ENCODE results near the gene CCL25. TPM values are rescaled to one million over a fixed set of nuclear protein-coding genes. Genes with fewer than 3 reads are reported as not detected.

Gene CCL25
- total RNA-seq, 4 donors from 2014 or later = not detected

GRCh38 chr19:8079988-8080387 lies 27.4 kb downstream of the CCL25 start:
- 94% methylated on average over 3 of the region's 6 CpGs for WGBS
- H3K27ac ChIP-seq (replicated peaks in 1 of 4) = no peak overlapping the region

GRCh38 chr19:8080832-8081231 lies 28.3 kb downstream of the CCL25 start:
- no peak for TF ChIP-seq CTCF (IDR thresholded peaks at IDR 0.05)
- TF ChIP-seq POLR2A (IDR thresholded peaks at IDR 0.05; ENCODE audit: low read depth) = no peak
- TF ChIP-seq EP300 (IDR thresholded peaks at IDR 0.05) = no peak
- TF ChIP-seq POLR2AphosphoS5 (IDR thresholded peaks at IDR 0.05) = no peak
- 93% methylated on average over 12 of the region's 12 CpGs for WGBS
- Histone ChIP-seq H3K4me3 (no peak overlapping the region), H3K9me3 (no peaks in the 10 kb centered on the region), H3K27me3 (peaks cover 0 to 7% (median 0%) of the 10 kb centered on the region in 4 donors), H3K27ac (replicated peaks in 1 of 4) (no peak overlapping the region), H3K4me1 (no peaks in the 10 kb centered on the region), H3K36me3 (no peaks in the 10 kb centered on the region)
- no peak for DNase-seq (ENCODE audit: extremely low spot score)
- intact Hi-C loops (cut with DNase I) = no loop called here

More at GRCh38 chr19:8079988-8080387, 27.4 kb downstream of the CCL25 start:
- H3K4me1 ChIP-seq = no peaks in the 10 kb centered on the region
- H3K4me3 ChIP-seq = no peak overlapping the region
- intact Hi-C loops (cut with DNase I) = no loop called here
- no peaks in the 10 kb centered on the region for H3K36me3 ChIP-seq
- H3K9me3 ChIP-seq = no peaks in the 10 kb centered on the region
- DNase-seq (ENCODE audit: extremely low spot score) = no peak
- H3K27me3 ChIP-seq = no peaks in the 10 kb centered on the region
- TF ChIP-seq CTCF (IDR thresholded peaks at IDR 0.05) = no peak
- TF ChIP-seq EP300 (IDR thresholded peaks at IDR 0.05) = no peak
- no peak for TF ChIP-seq POLR2AphosphoS5 (IDR thresholded peaks at IDR 0.05)
- TF ChIP-seq POLR2A (IDR thresholded peaks at IDR 0.05; ENCODE audit: low read depth) = no peak

DNA sequence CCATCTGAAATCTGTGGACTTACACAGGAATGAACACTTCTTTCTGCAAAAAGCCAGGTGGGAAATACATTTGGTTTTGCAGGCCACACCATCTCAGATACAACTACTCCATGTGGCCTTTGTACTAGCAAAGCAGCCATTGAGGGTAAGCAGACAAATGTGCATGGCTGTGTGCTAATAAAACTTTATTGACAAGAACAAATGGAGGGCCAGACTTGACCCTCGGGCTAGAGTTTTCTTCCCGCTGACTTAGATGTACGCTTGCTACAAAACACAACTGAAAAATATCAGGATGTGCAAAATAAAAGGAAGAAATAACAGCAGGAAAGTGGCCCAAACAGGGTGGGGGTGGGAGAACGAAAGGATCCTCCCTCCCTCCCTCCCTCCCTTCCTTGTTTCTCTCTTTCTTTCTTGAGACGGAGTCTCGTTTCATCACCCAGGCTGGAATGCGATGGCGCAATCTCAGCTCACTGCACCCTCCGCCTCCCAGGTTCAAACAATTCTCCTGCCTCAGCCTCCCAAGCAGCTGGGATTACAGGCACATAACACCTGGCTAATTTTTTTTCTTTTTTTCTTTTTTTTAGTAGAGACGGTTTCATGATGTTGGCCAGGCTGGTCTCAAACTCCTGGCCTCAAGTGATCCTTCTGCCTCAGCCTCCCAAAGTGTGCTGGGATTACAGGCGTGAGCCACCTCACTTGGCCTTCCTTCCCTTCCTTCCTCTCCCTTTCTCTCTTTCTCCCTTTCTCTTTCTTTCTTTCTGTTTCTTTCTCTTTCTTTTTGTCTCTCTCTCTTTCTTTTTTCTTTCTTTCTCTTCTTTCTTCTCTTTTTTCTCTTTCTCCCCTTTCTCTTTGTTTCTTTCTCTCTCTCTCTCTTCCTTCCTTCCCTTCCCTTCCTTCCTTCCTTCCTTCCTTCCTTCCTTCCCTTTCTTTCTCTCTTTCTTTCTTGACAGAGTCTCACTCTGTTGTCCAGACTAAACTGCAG lies 29.3 kb downstream of the CCL25 start:
- Histone ChIP-seq H3K4me3 (no peak overlapping the region), H3K27me3 (peaks cover 0 to 14% (median 0%) of the 10 kb centered on the region in 4 donors), H3K9me3 (no peaks in the 10 kb centered on the region), H3K36me3 (no peaks in the 10 kb centered on the region), H3K27ac (replicated peaks in 1 of 4) (no peak overlapping the region), H3K4me1 (no peaks in the 10 kb centered on the region)
- WGBS = 83% methylated on average over 11 of the region's 11 CpGs
- intact Hi-C loops (cut with DNase I) = no loop called here
- no peak for DNase-seq (ENCODE audit: extremely low spot score)
- TF ChIP-seq POLR2AphosphoS5 (IDR thresholded peaks at IDR 0.05) = no peak
- TF ChIP-seq CTCF (IDR thresholded peaks at IDR 0.05) = no peak

DNA sequence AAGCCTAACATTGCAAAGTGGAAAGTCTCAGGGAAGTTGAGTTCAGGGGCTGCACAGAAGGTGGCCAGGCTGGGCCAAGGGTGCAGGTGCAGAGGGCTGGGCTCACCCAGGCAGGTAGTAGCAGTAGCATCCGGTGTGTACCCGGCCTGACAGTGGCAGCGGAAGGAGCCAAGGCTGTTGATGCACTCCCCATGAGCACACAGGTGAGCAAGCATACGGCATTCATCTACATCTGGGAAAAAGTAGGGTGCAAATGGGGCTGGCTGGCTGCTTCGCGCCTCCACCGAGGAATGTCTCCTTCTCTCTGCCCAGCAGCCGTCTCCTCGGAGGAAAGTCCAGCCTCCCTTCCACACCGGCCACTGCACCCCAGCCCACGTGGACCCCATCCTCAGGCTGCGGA lies 30.6 kb downstream of the CCL25 start:
- Histone ChIP-seq H3K4me1 (no peaks in the 10 kb centered on the region), H3K36me3 (no peaks in the 10 kb centered on the region), H3K9me3 (no peaks in the 10 kb centered on the region), H3K4me3 (no peak overlapping the region), H3K27ac (replicated peaks in 1 of 4) (no peak overlapping the region), H3K27me3 (peaks cover 0 to 20% (median 0%) of the 10 kb centered on the region in 4 donors)
- WGBS = 84% methylated on average over 11 of the region's 12 CpGs
- DNase-seq (ENCODE audit: extremely low spot score) = no peak
- intact Hi-C loops (cut with DNase I) = no loop called here
- TF ChIP-seq POLR2AphosphoS5 (IDR thresholded peaks at IDR 0.05) (no peak), EP300 (IDR thresholded peaks at IDR 0.05) (no peak), POLR2A (IDR thresholded peaks at IDR 0.05; ENCODE audit: low read depth) (no peak), CTCF (IDR thresholded peaks at IDR 0.05) (no peak)
